Panc1 (cell line): Measurements from ENCODE around the gene BPIFA3. TPM values are rescaled to one million over a fixed set of nuclear protein-coding genes. Genes with fewer than 3 reads are reported as not detected.

Experiments
- ATAC-seq: fragments of 200-7000 bp; cut with Tn5 transposase; 2 replicates; pipeline ENCODE4 v1.9.1; 2020; ENCODE audit warnings: mild to moderate bottlenecking, moderate library complexity
- BruUV-seq: library from RNA; stranded (reverse); fragments of 400-500 nt; replicated peaks from 2 replicates; lab custom pipeline; 2021; lab: Mats Ljungman, UMichigan
- CTCF ChIA-PET: fragments of 300-600 bp; sonication (Branson Sonifier 250); formaldehyde crosslinking; loops from one replicate; lab custom pipeline; 2022; ENCODE audit warnings: antibody characterized with exemption; lab: Charles Lee
- POLR2A ChIA-PET: fragments of 300-600 bp; sonication (Branson Sonifier 250); formaldehyde crosslinking; loops from one replicate; lab custom pipeline; 2022; ENCODE audit warnings: antibody characterized with exemption; lab: Charles Lee
- DNase-seq: peaks from one replicate; pipeline ENCODE4 v3.0.0-alpha.2; 2010; ENCODE audit warnings: low read depth, low spot score
- H3K27ac ChIP-seq: 2 replicates; pipeline ENCODE4 v1.5.1; 2011; ENCODE audit warnings: mild to moderate bottlenecking, low read length, inconsistent platforms
- H3K27me3 ChIP-seq: fragments of 200-500 bp; sonication (Bioruptor generic); 2 replicates; pipeline ENCODE4 v1.6.0; 2014; ENCODE audit warnings: low read length, inconsistent platforms; ENCODE audit not compliant: control insufficient read depth, insufficient read depth
- H3K36me3 ChIP-seq: fragments of 200-500 bp; sonication (Bioruptor generic); 2 replicates; pipeline ENCODE4 v1.5.1; 2014; ENCODE audit warnings: inconsistent platforms, mild to moderate bottlenecking, low read length, moderate library complexity; ENCODE audit not compliant: control insufficient read depth, insufficient read depth
- H3K4me1 ChIP-seq: 2 replicates; pipeline ENCODE4 v1.5.1; 2011; ENCODE audit warnings: inconsistent platforms, mild to moderate bottlenecking, low read length, moderate library complexity; ENCODE audit not compliant: control insufficient read depth, insufficient read depth
- H3K4me3 ChIP-seq, 2 experiments: 2 replicates each; pipeline ENCODE4 v1.5.1; 2011 to 2012; ENCODE audit warnings: low read depth in 2 of 2, low read length in 2 of 2, mild to moderate bottlenecking in 2 of 2, inconsistent platforms in 1 of 2, moderate library complexity in 1 of 2
- H3K9me3 ChIP-seq: fragments of 200-500 bp; sonication (Bioruptor generic); 2 replicates; pipeline ENCODE4 v1.5.1; 2014; ENCODE audit warnings: low read depth, mild to moderate bottlenecking, inconsistent platforms, low read length, moderate library complexity; ENCODE audit not compliant: control insufficient read depth, insufficient read depth
- POLR2AphosphoS5 ChIP-seq: IDR thresholded peaks from 2 replicates; pipeline ENCODE4 v1.6.1; 2012; ENCODE audit warnings: mild to moderate bottlenecking, low read depth, low read length, moderate library complexity
- REST ChIP-seq, 2 experiments: IDR thresholded peaks; 2 replicates each; pipeline ENCODE4 v1.6.1; 2011 to 2012; ENCODE audit warnings: low read depth in 2 of 2, control low read depth in 1 of 2, low read length in 1 of 2, mild to moderate bottlenecking in 1 of 2, moderate library complexity in 1 of 2; ENCODE audit not compliant: insufficient read depth in 1 of 2
- SIN3A ChIP-seq: IDR thresholded peaks from 2 replicates; pipeline ENCODE4 v1.6.1; 2012; ENCODE audit warnings: low read depth, mild to moderate bottlenecking, low read length, moderate library complexity, borderline replicate concordance; ENCODE audit not compliant: insufficient read depth
- TCF7L2 ChIP-seq: IDR thresholded peaks from 2 replicates; pipeline ENCODE4 v1.6.1; 2011; ENCODE audit warnings: mild to moderate bottlenecking, low read depth, low read length, inconsistent platforms
- in situ Hi-C: cut with HindIII; loops from 2 replicates; pipeline ENCODE4 v1.10.0; 2016; ENCODE audit warnings: low sequenced_read_pairs, low pct_unique_long_range_greater_than_20kb
- intact Hi-C: fragments of 100-400 bp; cut with micrococcal nuclease; formaldehyde crosslinking; loops from one replicate; pipeline ENCODE4 v1.10.0; 2022; ENCODE audit not compliant: unreplicated experiment
- total RNA-seq: library from RNA; stranded (reverse); gene quantifications from one replicate; pipeline ENCODE4 v1.2.1, GENCODE V29; 2021; ENCODE audit not compliant: unreplicated experiment
- TF ChIP-seq, protein P1 (sequence below): fragments of 450-650 bp; IDR thresholded peaks from 2 replicates; pipeline ENCODE4 v1.5.1; 2017; ENCODE audit warnings: mild to moderate bottlenecking

BPIFA3 gene
- total RNA-seq, 1 experiment from 2014 or later = not detected

- Histone ChIP-seq H3K4me3 (no peak overlapping the region), H3K9me3 (no peaks in the 10 kb centered on the region), H3K27me3 (peaks cover 21% of the 10 kb centered on the region), H3K27ac (no peak overlapping the region), H3K36me3 (no peaks in the 10 kb centered on the region), H3K4me1 (no peaks in the 10 kb centered on the region)
- no TSS peak for BruUV-seq
- DNase-seq (no peak), ATAC-seq (no peak)
- TF ChIP-seq, protein P1, sequence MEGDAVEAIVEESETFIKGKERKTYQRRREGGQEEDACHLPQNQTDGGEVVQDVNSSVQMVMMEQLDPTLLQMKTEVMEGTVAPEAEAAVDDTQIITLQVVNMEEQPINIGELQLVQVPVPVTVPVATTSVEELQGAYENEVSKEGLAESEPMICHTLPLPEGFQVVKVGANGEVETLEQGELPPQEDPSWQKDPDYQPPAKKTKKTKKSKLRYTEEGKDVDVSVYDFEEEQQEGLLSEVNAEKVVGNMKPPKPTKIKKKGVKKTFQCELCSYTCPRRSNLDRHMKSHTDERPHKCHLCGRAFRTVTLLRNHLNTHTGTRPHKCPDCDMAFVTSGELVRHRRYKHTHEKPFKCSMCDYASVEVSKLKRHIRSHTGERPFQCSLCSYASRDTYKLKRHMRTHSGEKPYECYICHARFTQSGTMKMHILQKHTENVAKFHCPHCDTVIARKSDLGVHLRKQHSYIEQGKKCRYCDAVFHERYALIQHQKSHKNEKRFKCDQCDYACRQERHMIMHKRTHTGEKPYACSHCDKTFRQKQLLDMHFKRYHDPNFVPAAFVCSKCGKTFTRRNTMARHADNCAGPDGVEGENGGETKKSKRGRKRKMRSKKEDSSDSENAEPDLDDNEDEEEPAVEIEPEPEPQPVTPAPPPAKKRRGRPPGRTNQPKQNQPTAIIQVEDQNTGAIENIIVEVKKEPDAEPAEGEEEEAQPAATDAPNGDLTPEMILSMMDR = no peak; the same call in 1 of the 2 replicates
- TF ChIP-seq SIN3A (no peak), POLR2AphosphoS5 (no peak), REST (IDR thresholded peaks at IDR 0.05; ENCODE audit: insufficient read depth in 1 of 2, low read depth in 2 of 2, low read length in 1 of 2) (no peak), TCF7L2 (no peak)
- POLR2A ChIA-PET = no interaction called here
- in situ Hi-C loops = no loop called here
- CTCF ChIA-PET = no interaction called here
- intact Hi-C loops = no loop called here
Measured at GRCh38 chr20:33233129-33233774, 16.1 kb downstream of the BPIFA3 start.

DNA sequence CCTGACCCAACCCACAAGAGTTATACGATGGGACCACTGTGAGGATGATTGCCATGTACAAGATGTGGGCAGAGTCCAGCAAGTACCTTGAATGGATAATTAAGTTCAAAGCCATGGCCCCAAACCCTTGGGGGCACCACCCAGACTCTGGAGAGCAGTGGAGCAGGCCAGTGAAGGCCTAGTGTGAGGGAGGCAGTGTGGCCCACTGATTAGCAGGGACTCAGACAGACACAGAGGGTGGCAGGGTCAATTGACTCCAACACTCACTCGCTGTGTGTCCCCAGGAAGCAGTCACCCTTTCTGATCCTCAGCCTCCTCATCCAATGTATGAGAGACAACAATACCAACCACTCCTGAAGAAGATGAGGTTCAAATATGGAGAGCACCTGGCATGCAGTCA, 16.9 kb downstream of the BPIFA3 start:
- DNase-seq (no peak), ATAC-seq (no peak)
- Histone ChIP-seq H3K4me3 (no peak overlapping the region), H3K4me1 (no peaks in the 10 kb centered on the region), H3K36me3 (no peaks in the 10 kb centered on the region), H3K27ac (no peak overlapping the region), H3K27me3 (peaks cover 21% of the 10 kb centered on the region), H3K9me3 (no peaks in the 10 kb centered on the region)
- intact Hi-C loops (no loop called here), in situ Hi-C loops (no loop called here)
- CTCF ChIA-PET = no interaction called here
- POLR2A ChIA-PET = no interaction called here
- TF ChIP-seq, protein P1 = no peak
- TF ChIP-seq TCF7L2 (no peak), REST (IDR thresholded peaks at IDR 0.05; ENCODE audit: insufficient read depth in 1 of 2, low read depth in 2 of 2, low read length in 1 of 2) (no peak), SIN3A (no peak), POLR2AphosphoS5 (no peak)
- BruUV-seq = no TSS peak
